ENCODE results near the gene LSM5. TPM values are rescaled to one million over a fixed set of nuclear protein-coding genes. Genes with fewer than 3 reads are reported as not detected.
"Not testable (repeated sequence)": the region's sequence is repeated elsewhere in the genome, so short reads cannot be mapped to it uniquely, and the experiment has no call there.

LSM5 gene
- total RNA-seq, 1 donor from 2014 or later = 27.6 TPM

DNA sequence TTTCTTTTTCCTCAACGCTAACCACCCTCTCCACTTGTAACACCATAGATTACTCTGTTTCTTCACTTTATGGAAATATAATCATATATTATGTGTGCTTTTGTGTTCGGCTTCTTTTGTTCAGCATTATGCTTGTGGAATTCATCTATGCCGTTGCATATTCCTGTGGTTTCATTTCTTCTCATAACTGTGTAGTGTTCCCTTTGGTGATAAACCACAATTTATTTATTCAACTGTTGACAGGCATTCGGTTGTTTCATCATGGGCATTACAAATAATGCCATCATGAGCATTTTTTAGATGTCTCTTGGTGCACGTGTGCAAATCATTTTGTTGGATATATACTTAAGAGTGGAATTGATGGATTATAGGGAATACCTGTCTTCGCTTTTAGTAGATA lies 17.2 kb upstream of the LSM5 start:
- intact Hi-C loops (cut with DNase I) = no loop called here
- DNase-seq (ENCODE audit: low spot score) = no peak
- no peak for ATAC-seq

- DNase-seq (ENCODE audit: low spot score) = no peak
- intact Hi-C loops (cut with DNase I) = no loop called here
- ATAC-seq = no peak
These were observed 16.3 kb upstream of the LSM5 start for GRCh38 chr7:32506266-32507054.

DNA sequence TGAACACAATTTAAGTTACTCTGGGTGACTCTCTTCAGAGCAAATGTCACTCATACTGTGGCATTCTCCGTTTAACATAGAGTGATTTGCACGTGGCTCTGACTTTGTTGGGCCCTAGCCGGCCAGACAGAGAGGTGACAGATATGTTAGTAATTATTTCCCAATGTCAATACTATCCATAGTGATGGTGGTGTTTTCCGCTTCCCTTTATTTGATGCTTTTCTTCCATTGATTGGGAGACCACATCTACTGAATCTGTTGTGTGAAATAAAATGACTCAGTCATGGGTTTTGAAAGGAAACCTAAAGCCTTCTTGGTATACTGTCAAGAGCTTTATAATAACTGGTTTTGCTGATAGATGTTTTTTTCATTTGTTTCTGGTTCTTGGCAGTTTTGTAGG lies 12.5 kb upstream of the LSM5 start:
- ATAC-seq = no peak
- no peak for DNase-seq (ENCODE audit: low spot score)
- intact Hi-C loops (cut with DNase I) = no loop called here

- ATAC-seq (no peak), DNase-seq (ENCODE audit: low spot score) (no peak)
- intact Hi-C loops (cut with DNase I) = no loop called here
These were observed 11.3 kb upstream of the LSM5 start for GRCh38 chr7:32501522-32501921.

- intact Hi-C loops (cut with DNase I) = no loop called here
- DNase-seq (ENCODE audit: low spot score) (no peak), ATAC-seq (peak; percentile 30)
These were observed 10.8 kb upstream of the LSM5 start for GRCh38 chr7:32500922-32501341.

DNA sequence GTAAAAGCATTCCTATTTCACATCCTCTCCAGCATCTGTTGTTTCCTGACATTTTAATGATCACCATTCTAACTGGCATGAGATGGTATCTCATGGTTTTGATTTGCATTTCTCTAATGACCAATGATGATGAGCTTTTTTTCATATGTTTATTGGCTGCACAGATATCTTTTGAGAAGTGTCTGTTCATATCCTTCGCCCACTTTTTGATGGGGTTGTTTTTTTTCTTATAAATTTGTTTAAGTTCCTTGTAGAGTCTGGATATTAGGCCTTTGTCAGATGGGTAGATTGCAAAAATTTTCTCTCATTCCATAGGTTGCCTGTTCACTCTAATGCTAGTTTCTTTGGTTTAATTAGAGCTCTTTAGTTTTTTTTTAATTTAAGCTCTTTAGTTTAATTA lies 10.0 kb upstream of the LSM5 start:
- ATAC-seq; DNase-seq (ENCODE audit: low spot score); intact Hi-C loops (cut with DNase I): not testable (repeated sequence)

DNA sequence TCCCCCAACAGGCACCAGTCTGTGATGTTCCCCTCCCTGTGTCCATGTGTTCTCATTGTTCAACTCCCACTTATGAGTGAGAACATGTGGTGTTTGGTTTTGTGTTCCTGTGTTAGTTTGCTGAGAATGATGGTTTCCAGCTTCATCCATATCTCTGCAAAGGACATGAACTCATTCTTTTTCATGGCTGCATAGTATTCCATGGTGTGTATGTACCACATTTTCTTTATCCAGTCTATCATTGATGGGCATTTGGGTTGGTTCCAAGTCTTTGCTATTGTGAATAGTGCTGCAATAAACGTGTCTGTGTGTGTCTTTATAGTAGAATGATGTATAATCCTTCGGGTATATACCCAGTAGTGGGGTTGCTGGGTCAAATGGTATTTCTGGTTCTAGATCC lies 9.6 kb upstream of the LSM5 start:
- intact Hi-C loops (cut with DNase I); DNase-seq (ENCODE audit: low spot score); ATAC-seq: not testable (repeated sequence)

DNA sequence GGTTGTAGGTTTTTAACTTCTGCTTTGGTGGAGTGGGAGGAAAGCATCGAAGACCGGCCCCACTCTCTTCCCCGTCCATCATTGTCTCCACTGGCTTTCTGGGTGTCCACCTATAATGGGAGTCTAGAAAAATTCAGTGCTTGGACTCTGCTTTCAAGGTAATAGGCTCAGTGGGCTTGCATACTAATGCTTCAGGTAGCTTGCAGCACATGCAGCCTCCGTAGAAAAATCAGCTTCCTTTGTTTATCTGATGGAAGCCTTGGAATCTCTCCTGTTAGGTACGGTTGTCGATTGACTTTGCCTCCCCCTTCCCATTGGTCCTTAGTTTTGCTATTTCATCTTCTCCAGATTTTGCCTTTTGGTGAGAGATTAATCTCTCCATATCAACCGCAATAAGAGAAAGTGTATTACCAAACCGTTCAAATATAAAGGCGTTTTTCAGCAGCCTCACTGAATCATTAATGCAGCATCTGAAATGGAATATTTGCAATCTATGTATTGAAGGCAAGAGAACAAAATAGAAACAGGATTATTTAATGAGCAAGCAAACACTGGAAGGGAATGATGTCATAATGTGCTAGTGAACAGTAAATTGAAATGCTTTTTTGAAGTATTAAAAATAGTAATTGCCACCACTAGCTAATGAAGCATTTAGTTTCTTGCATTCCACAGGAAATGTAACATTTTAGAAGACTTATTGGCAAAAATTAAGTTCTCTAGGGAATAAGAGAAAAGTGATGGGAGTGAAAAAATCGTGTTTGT lies 6.1 kb upstream of the LSM5 start:
- DNase-seq (ENCODE audit: low spot score) (no peak), ATAC-seq (no peak)
- intact Hi-C loops (cut with DNase I) = no loop called here

GRCh38 chr7:32495298-32496051 lies 5.3 kb upstream of the LSM5 start, which contains the start of gene AVL9:
TSS of gene AVL9 (plus strand) at chr7:32495489. CDS start at chr7:32495710, 221 bp downstream.
- DNase-seq (ENCODE audit: low spot score) = peak; percentile 99
- peak; percentile 99 for ATAC-seq
- intact Hi-C loops (cut with DNase I) = no loop called here

DNA sequence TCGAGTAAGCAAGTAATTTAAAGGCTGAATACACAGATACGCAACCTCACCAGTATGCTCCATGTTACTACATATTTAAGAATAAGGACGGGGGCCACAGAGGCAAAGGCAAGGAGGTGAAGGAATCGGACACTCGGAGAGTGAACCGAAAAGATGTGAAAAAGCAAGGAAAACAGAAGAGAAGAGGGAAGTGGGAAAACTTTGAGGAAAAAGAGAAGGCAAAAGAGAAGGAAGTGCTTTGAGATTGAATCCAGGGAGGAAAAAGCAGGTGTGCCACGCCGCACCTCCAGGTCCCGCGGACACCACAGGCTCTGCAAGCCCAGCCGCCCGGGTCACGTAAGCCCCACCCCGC lies 4.7 kb upstream of the LSM5 start:
- ATAC-seq (no peak), DNase-seq (ENCODE audit: low spot score) (no peak)
- intact Hi-C loops (cut with DNase I) = no loop called here

GRCh38 chr7:32489788-32490126 lies 423 bp downstream of the LSM5 start:
- DNase-seq (ENCODE audit: low spot score) (no peak), ATAC-seq (no peak)
- intact Hi-C loops (cut with DNase I) = no loop called here

DNA sequence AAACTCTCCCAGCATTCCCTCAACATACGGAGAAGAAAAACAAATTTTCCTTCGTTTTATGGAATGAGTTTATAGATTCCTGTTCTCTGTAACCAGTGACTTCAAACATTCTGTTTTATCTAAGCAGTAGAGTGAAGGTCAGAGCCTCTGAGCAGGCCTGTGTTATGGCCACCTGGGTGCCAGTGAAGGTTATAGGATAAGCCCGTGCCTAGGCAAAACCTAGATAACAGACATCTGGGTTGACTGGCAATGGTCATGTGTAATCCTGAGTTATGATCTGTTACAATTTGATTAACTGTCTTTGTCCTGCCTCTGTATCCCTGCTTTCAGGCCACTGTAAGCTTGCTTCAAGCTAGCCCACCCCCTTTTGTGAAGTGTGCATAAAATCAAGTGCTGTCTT lies 8.3 kb downstream of the LSM5 start:
- ATAC-seq = no peak
- intact Hi-C loops (cut with DNase I) = no loop called here

DNA sequence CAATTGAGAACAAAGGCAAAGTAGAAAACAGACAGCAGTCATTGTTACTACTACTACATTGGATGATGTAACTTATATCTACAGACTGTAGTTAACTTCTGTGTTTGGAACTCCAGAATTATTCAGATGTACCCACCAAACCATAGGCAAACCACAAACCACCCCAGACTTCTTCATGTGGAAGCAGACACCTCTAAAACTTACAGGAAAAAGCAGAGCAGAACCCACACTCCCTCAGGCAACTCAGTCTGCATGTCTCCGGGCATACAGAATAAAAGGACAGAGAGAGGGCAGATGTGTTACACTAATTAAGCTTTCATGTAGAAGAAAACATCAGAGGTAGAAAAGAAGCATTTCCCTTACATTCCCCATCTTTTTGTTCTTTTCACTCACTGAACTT lies 9.0 kb downstream of the LSM5 start:
- ATAC-seq (no peak), DNase-seq (ENCODE audit: low spot score) (no peak)
- intact Hi-C loops (cut with DNase I) = no loop called here

More for the DNA sequence above, 8.3 kb downstream of the LSM5 start:
- DNase-seq (ENCODE audit: low spot score) = no peak

DNA sequence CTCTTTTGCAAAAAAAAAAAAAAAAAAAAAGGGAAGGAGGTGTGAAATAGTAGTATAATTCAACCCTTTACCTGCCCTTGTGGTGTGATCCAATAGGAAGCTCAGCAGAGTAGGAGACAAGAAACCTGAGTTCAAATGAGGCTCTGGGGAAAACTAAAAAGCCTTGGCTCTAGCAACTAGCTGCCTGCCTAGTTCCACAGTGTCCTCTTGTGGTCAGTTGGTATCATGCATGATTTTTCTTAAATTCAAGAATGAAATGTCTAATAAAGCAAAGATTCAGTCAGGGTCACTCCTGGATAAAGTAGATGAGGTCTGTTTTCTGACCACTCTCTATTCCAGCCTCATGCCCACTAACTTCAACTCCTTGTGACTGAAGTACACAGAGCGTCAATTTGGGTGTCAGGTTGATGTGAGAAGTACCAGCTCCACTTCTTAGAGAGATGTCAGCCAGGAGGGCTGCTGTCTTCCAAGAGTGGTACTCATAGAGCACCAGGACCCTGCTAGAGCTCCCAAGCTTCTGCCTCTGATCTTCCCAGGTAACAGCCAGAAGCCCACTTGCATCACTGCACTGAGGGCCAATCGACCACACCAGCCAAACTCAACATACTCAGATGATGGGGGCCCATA lies 10.5 kb downstream of the LSM5 start:
- DNase-seq (ENCODE audit: low spot score) (no peak), ATAC-seq (no peak)
- intact Hi-C loops (cut with DNase I) = no loop called here

DNA sequence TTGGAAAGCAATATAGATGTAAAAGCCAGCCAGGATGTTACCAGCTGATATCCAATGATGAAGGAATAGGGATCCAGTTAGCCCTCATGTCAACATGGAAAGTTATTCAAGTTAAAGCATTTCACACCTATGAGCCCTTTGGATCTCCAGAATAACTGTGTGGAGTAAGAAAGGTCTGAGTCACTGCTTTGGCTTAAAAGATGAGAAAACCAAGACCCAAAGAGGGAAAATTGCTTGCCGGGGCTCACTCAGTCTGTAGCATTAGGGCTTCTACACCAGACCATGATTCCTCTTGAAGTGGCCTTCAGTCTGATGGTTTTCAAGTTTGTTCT lies 12.6 kb downstream of the LSM5 start:
- ATAC-seq (no peak), DNase-seq (ENCODE audit: low spot score) (no peak)
- intact Hi-C loops (cut with DNase I) = no loop called here

- ATAC-seq = no peak
- intact Hi-C loops (cut with DNase I) = no loop called here
- no peak for DNase-seq (ENCODE audit: low spot score)
These were observed 13.1 kb downstream of the LSM5 start for GRCh38 chr7:32476816-32477648.

- intact Hi-C loops (cut with DNase I) = no loop called here
- no peak for ATAC-seq
- no peak for DNase-seq (ENCODE audit: low spot score)
These were observed 16.2 kb downstream of the LSM5 start for GRCh38 chr7:32474008-32474407.

GRCh38 chr7:32472015-32472414 lies 18.2 kb downstream of the LSM5 start:
- ATAC-seq (no peak), DNase-seq (ENCODE audit: low spot score) (no peak)
- intact Hi-C loops (cut with DNase I) = no loop called here

- DNase-seq (ENCODE audit: low spot score) (no peak), ATAC-seq (no peak)
- intact Hi-C loops (cut with DNase I) = no loop called here
These were observed 19.3 kb downstream of the LSM5 start for GRCh38 chr7:32470871-32471270.

Data from sciatic nerve (tissue), 2 donors.